Measurements from ENCODE around the gene NDUFB4. TPM values are rescaled to one million over a fixed set of nuclear protein-coding genes. Genes with fewer than 3 reads are reported as not detected.

The NDUFB4 gene
- total RNA-seq, 1 donor from 2014 or later = 80.4 TPM

DNA sequence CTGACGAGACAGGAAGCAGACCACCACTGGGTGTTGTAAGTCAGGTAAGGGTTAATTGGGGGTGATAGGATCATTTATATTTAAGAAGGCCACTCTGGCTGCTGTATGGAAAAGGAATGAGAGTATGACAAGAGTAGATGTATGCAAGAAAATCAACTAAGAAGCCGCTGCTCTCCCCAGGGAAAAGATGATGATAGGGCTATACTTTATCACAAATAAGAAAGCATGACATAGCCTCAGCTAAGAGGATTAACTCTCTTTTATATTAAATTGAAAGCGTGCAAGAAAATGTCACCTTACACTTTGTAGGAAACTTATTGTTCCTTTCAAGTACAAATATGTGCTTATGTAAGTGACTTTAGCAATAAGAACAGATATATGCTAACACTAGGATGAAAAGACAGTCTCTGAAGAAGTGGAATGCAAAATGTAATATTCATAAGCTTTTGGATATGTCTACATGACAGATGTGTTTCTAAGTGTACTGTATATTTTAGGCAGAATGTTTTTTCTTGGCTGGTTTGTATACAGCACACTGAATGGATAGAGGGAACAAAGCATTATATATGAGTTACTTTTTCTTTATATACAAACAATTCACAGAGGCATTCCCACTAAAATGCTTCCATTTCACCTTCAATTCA lies 8.7 kb upstream of the NDUFB4 start:
- H3K4me3 Mint-ChIP-seq = no peak overlapping the region
- DNase-seq (no peak), ATAC-seq (ENCODE audit: low read depth) (no peak)
- H3K9me3 Mint-ChIP-seq = peaks cover 2% of the 10 kb centered on the region
- intact Hi-C loops (cut with micrococcal nuclease) = no loop called here
- H3K27me3 Mint-ChIP-seq = no peaks in the 10 kb centered on the region
- ChIA-PET POLR2A (no interaction called here), CTCF (no interaction called here)
- H3K27ac Mint-ChIP-seq = no peak overlapping the region
- no peaks in the 10 kb centered on the region for H3K4me1 Mint-ChIP-seq
- no peaks in the 10 kb centered on the region for H3K36me3 Mint-ChIP-seq (ENCODE audit: low read depth)
- TF ChIP-seq, protein P1, sequence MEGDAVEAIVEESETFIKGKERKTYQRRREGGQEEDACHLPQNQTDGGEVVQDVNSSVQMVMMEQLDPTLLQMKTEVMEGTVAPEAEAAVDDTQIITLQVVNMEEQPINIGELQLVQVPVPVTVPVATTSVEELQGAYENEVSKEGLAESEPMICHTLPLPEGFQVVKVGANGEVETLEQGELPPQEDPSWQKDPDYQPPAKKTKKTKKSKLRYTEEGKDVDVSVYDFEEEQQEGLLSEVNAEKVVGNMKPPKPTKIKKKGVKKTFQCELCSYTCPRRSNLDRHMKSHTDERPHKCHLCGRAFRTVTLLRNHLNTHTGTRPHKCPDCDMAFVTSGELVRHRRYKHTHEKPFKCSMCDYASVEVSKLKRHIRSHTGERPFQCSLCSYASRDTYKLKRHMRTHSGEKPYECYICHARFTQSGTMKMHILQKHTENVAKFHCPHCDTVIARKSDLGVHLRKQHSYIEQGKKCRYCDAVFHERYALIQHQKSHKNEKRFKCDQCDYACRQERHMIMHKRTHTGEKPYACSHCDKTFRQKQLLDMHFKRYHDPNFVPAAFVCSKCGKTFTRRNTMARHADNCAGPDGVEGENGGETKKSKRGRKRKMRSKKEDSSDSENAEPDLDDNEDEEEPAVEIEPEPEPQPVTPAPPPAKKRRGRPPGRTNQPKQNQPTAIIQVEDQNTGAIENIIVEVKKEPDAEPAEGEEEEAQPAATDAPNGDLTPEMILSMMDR (IDR thresholded peaks at IDR 0.05) = no peak

GRCh38 chr3:120595788-120596115 lies 384 bp upstream of the NDUFB4 start:
- peaks cover 12% of the 10 kb centered on the region for H3K36me3 Mint-ChIP-seq (ENCODE audit: low read depth)
- H3K27ac Mint-ChIP-seq = peak overlapping the region; percentile 94
- H3K4me3 Mint-ChIP-seq = peak overlapping the region; percentile 96
- DNase-seq = no peak
- ChIA-PET POLR2A (interaction anchor here (0.6 to 3.0 kb wide), 10 partner anchors 10 to 501 kb away, joined by 3 to 21 read pairs (median 4); partner anchors contain the start of genes GSK3B, GTF2E1, LRRC58 and RABL3), CTCF (interaction anchor here (1.0 to 1.8 kb wide), 3 partner anchors 28 to 37 kb away, joined by 3 to 9 read pairs (median 5); no protein-coding TSS in a partner anchor)
- intact Hi-C loops (cut with micrococcal nuclease) = loop anchor here (1.0 to 5.0 kb wide), 7 partner anchors 37 to 1353 kb away; partner anchors contain the start of genes B4GALT4, GSK3B, GTF2E1 and LRRC58
- TF ChIP-seq, protein P1 (IDR thresholded peaks at IDR 0.05) = no peak
- peaks cover 2% of the 10 kb centered on the region for H3K27me3 Mint-ChIP-seq
- ATAC-seq (ENCODE audit: low read depth) = no peak
- H3K9me3 Mint-ChIP-seq = no peaks in the 10 kb centered on the region
- H3K4me1 Mint-ChIP-seq = peaks cover 11% of the 10 kb centered on the region

GRCh38 chr3:120596853-120597223 lies 702 bp downstream of the NDUFB4 start:
- Mint-ChIP-seq H3K4me1 (peaks cover 11% of the 10 kb centered on the region), H3K9me3 (no peaks in the 10 kb centered on the region), H3K27me3 (peaks cover 2% of the 10 kb centered on the region), H3K27ac (peak overlapping the region; percentile 94), H3K4me3 (peak overlapping the region; percentile 96), H3K36me3 (ENCODE audit: low read depth) (peaks cover 22% of the 10 kb centered on the region)
- ATAC-seq (ENCODE audit: low read depth) (no peak), DNase-seq (no peak)
- POLR2A ChIA-PET = interaction anchor here (1.0 to 3.0 kb wide), 6 partner anchors 91 to 1787 kb away, joined by 3 to 21 read pairs (median 6); partner anchors contain the start of genes FAM162A, GSK3B, GTF2E1 and LRRC58
- TF ChIP-seq, protein P1 (IDR thresholded peaks at IDR 0.05) = no peak
- CTCF ChIA-PET = interaction anchor here (1.6 to 1.8 kb wide), 2 partner anchors 29 to 38 kb away, joined by 5 to 9 read pairs; no protein-coding TSS in a partner anchor
- intact Hi-C loops (cut with micrococcal nuclease) = loop anchor here (1.0 to 5.0 kb wide), 7 partner anchors 39 to 1355 kb away; partner anchors contain the start of genes B4GALT4, GSK3B, GTF2E1 and LRRC58

- H3K27ac Mint-ChIP-seq = peak overlapping the region; percentile 42
- H3K36me3 Mint-ChIP-seq (ENCODE audit: low read depth) = peaks cover 28% of the 10 kb centered on the region
- POLR2A ChIA-PET = interaction anchor here (1.0 to 3.0 kb wide), 3 partner anchors 91 to 503 kb away, joined by 3 to 17 read pairs (median 3); partner anchors contain the start of gene GSK3B
- TF ChIP-seq, protein P1 (IDR thresholded peaks at IDR 0.05) = no peak
- H3K27me3 Mint-ChIP-seq = peaks cover 2% of the 10 kb centered on the region
- H3K9me3 Mint-ChIP-seq = no peaks in the 10 kb centered on the region
- H3K4me1 Mint-ChIP-seq = peaks cover 11% of the 10 kb centered on the region
- intact Hi-C loops (cut with micrococcal nuclease) = loop anchor here (2.0 to 5.0 kb wide), 4 partner anchors 90 to 1355 kb away; partner anchors contain the start of genes B4GALT4 and GSK3B
- CTCF ChIA-PET = no interaction called here
- ATAC-seq (ENCODE audit: low read depth) (no peak), DNase-seq (no peak)
- peak overlapping the region; percentile 71 for H3K4me3 Mint-ChIP-seq
These were observed 1.4 kb downstream of the NDUFB4 start for GRCh38 chr3:120597445-120598049.

DNA sequence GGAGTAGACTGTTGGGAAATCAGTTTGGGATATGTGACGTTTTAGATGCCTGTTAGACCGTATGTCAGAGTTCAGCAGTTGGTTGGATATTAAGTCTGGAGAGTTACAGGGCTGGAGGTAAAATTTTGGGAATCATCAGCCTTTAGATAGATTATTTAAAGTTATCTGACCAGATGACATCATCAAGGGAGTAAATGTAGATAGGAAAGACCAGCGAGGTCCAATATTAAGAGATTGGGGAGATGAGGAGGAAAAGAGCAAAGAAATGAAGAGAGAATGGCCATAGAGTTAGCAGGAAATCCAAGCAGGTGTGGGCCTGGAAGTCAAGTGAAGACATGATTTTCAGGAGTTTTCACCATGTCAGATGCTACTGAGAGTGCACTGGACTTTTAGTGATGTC lies 3.1 kb downstream of the NDUFB4 start:
- intact Hi-C loops (cut with micrococcal nuclease) = loop anchor here (5.0 kb wide), 3 partner anchors 88 to 1357 kb away; partner anchors contain the start of gene B4GALT4
- H3K4me1 Mint-ChIP-seq = peaks cover 11% of the 10 kb centered on the region
- H3K27me3 Mint-ChIP-seq = peaks cover 2% of the 10 kb centered on the region
- CTCF ChIA-PET = no interaction called here
- DNase-seq (no peak), ATAC-seq (ENCODE audit: low read depth) (no peak)
- TF ChIP-seq, protein P1 (IDR thresholded peaks at IDR 0.05) = no peak
- POLR2A ChIA-PET = no interaction called here
- peaks cover 34% of the 10 kb centered on the region for H3K36me3 Mint-ChIP-seq (ENCODE audit: low read depth)
- no peak overlapping the region for H3K4me3 Mint-ChIP-seq
- H3K9me3 Mint-ChIP-seq = no peaks in the 10 kb centered on the region
- H3K27ac Mint-ChIP-seq = no peak overlapping the region
